HK-2 (cell line): ENCODE data around the gene HYCC2.
"Not testable (repeated sequence)": the region's sequence is repeated elsewhere in the genome, so short reads cannot be mapped to it uniquely, and the experiment has no call there.

ENCODE experiments used
- DNase-seq: peaks from one replicate; pipeline ENCODE4 v3.0.0-alpha.2; 2018; ENCODE audit not compliant: unreplicated experiment

Gene HYCC2

DNA sequence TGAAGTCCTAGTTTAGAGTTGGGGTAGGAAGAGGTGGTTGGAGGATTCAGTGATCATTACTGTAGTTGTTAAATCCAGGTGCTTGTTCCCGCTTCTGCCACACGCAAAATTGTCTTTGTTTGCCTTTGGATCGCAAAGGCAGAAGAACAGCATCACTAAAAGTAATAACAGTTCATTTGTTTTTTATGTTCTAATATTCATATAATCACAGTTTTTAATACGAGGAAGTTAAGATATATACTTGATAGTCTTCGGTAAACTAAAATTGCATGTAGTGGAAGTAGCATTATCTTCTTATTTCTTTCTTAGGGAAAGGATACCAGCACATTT, 695 bp upstream of the HYCC2 start:
- no peak for DNase-seq

DNA sequence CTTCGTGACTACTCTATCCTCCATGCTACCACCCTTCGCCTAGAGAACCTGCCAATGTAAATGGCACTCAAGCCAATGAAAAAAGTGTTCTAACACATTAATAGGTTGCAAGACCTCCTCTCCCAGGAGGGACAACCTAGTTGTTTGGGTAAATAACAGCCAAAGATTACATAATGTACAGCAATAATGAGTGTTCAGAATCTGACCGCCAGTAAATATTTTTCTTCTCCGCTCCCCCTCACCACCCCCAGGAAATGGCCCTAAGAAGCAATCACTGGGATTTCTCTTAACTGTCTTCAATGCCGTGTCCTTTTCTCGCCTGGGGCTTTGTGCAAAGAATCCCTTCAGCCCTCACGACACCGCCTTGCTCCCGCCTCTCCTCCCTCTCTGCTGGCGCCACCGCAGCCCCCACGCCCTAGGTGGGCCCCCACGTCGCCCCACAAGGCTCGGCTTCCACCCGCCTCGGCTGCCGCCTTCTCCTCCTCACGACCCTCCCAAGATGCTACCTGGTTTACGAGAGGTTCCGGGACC, 458 bp downstream of the HYCC2 start:
- no peak for DNase-seq

DNA sequence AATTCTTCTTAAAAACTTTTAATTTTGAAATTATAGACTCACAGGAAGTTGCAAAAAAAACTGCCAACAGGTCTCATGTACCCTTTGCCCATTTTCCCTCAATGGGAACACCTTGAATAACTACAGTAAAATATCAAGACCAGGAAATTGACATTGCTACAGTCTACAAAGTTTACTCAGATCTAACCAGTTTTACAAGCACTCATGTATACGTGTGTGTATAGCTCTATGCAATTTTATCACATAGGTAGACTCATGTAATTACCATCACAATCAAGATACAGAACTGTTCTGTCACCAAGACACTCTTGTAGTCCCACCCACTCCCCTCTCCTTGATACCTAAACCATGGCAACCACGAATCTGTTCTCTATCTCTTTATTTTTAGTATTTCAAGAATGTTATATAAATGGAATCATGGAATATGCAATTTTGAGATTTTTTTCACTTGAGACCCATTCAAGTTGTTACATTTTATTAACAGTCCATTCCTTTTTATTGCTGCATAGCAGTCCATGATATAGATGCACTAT, 6.6 kb downstream of the HYCC2 start:
- no peak for DNase-seq

DNA sequence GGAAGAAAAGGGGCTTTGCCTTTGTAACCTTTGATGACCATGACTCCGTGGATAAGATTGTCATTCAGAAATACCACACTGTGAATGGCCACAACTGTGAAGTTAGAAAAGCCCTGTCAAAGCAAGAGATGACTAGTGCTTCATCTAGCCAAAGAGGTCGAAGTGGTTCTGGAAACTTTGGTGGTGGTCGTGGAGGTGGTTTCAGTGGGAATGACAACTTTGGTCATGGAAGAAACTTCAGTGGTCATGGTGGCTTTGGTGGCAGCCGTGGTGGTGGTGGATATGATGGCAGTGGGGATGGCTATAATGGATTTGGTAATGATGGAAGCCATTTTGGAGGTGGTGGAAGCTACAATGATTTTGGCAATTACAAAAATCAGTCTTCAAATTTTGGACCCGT, 8.0 kb downstream of the HYCC2 start:
- DNase-seq, result not testable (repeated sequence)

DNA sequence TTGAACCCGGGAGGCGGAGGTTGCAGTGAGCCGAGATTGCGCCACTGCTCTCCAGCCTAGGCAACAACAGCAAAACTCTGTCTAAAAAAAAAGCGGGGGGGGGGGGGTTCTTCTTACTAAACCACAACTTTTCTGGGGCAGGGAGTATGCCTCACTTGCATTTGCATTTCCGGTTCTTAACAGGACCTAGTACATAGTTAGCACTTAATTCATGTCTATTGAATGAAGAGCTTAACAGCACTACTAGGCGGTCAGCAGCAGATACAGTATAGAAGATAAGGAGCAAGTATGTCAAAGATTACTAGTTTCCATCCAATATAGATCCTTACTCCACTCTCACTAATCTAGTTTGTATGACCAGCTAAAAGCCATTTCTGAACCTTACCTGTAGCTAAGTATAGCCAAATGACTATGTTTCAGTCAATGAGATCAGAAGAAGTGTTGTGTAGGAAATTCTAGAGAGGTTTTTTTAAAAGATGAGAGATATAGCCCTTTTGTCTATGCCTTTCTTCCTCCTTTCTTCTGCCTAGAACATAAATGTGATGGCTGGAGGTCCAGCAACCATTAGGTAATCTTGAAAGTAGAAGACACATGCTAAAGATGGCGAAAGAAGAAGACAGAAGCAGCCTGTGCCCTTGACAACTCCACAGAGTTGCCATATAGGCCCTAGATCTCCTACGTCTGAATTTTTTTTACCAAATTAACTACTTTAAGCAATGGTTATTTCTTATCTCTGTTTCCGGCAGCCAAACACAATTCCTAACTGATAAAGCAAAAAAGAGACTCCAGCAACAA, 11.3 kb downstream of the HYCC2 start:
- no peak for DNase-seq

DNA sequence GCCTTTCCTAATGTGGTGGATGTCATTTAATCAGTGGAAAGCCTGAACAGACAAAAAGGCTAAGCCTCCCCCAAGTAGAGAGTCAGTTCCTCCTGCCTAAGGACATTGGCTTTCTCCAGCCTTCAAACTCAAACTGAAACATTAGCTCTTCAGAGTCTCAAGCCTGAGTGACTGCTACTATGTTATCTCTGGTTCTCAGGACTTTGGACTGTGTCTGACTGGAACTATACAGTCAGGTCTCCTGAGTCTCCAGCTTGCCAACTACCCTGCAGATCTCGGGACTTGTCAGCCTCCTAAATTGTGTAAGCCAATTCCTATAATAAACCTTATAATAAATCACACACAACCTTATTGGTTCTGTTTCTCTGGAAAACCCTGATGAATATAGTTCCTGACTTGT, 12.6 kb downstream of the HYCC2 start:
- DNase-seq, result no peak

DNA sequence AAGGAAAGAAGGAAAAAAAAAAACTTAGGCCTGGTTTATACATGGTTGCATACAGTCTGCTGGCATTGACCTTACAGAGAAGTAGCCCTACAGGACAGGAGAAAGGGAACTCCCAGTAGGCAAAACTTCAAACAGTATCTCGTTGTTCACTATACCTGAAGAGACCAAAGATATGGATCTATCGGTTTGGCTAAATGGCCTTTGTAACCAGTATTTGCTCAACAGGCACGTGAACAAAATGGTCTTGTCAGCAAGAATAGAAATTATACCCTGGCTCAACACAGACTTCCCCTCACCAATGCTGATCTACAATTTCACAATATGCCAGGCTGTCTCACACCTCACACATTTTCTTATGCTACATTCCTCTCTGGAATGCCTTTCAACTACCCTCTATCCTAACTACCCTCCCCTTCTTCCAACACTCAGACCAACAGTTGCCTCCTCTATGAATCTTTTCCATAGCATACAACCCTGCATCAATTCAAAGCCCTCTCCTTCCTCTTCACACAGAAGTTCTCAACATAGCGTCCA, 13.7 kb downstream of the HYCC2 start:
- DNase-seq, result no peak

DNA sequence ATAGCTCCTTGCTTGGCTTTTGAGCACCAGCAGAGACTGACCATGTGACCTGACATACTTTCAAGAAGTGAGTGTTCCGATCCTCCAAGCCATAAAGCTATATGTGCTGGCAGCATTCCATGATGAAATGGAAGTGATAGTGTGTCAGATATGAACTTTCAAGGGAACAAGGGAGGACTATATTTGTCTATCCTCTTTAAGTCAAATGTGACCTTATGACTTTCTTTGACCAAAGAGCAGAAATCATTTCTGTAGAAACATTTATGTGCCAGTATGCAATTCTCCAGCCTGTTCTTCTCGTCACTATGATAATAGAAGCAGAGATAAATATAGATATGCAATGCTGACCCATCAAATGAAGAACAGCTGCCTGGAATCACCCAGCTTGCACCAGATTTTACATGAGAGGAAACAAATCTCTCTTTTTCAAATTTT, 14.4 kb downstream of the HYCC2 start:
- no peak for DNase-seq

DNA sequence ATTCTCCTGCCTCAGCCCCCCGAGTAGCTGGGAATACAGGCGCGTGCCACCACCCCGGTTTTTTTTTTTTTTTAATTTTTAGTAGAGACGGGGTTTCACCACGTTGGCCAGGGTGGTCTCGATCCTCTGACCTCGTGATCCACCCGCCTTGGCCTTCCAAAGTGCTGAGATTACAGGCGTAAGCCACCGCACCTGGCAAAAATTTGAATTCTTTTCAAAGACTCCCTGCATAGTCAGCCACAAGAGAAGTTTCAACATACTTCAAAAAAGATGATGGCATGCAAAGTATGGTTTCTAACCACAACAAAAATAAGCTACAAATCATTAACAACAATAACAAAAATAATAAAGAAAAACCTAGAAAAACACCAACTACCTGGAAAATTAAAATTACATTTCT, 22.0 kb downstream of the HYCC2 start:
- no peak for DNase-seq

DNA sequence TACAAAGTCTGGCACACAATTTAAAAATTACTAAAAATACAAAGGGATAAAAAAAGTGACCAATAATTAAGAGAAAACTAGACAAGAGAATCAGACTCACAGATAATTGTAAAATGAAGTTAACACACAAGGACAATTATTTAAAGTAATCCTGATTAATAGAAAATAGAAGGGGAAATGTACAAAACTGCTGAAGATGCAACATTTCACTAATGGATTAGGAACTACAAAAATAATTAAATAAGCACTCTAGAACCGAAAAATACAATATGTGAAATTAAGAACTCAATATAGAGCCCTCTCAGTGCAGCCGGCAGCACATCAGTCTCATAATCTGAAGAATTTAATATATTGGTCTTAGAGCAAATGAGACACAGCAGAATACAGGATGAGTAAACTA, 24.6 kb downstream of the HYCC2 start:
- DNase-seq, result no peak

DNA sequence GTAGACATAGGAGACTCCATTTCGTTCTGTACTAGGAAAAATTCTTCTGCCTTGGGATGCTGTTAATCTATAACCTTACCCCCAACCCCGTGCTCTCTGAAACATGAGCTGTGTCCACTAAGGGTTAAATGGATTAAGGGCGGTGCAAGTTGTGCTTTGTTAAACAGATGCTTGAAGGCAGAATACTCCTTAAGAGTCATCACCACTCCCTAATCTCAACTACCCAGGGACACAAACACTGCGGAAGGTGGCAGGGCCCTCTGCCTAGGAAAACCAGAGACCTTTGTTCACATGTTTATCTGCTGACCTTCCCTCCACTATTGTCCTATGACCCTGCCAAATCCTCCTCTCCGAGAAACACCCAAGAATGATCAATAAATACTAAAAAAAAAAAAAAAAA, 28.4 kb downstream of the HYCC2 start:
- not testable (repeated sequence) for DNase-seq

DNA sequence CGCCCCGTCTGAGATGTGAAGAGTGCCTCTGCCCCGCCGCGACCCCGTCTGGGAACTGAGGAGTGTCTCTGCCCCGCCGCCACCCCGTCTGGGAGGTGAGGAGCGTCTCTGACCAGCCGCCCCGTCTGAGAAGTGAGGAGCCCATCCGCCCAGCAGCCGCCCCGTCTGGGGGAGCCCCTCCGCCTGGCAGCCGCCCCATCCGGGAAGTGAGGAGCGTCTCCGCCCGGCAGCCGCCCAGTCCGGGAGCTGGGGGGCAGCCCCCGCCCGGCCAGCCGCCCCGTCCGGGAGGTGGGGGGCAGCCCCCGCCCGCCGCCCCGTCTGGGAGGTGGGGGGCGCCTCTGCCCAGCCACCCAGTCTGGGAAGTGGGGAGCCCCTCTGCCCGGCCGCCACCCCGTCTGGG, 29.0 kb downstream of the HYCC2 start:
- not testable (repeated sequence) for DNase-seq

DNA sequence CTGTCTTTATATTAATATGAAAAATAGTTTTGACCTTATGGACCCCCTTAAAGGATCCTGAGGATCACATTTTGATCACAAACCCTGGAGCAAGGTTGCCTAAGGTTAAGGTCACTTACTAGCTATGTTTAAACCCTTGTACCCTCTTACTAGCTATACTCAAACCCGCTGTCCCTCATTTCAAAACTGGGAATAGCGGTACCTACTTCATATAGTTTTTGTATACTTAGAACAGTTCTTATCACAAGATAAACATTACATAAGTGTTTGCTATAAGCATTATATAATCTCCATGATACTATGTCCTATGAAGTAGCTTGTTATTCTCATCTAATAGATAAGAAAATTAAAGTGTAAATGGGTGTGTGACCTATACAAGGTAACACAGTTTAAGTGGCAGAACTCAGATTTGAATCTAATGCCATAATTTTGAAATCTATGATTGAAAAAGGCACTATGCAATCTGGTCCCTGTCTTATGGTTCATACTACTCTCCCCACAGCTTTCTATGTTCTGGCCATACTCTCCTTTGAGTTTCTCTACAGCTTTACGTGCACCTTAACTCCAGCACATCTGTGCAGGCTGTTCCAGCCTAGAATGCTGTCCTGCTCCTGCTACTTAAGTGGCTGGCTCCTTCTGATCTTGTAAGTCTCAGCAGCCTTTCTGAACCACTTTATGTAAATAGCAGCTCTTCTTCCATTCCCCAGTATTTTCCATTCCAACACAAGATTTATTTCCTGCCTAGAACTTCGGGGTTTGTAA, 30.4 kb downstream of the HYCC2 start:
- DNase-seq, result no peak

DNA sequence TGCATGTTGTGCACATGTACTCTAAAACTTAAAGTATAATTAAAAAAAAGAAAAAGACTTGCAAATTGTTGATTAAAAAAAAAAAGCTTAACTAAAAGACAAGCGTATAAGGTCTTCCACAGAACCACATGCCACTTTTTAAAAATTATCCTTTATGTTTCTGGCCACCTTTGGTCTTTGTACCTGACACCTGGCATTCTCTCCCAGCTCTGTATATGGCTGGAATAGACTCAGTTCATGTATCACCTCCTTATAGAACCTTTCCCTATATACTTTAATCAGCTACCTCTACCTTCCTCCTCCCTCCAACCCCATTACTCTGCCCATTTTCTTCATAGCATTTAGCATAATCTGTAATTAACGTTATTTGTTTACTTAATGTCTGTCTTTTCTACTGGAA, 32.6 kb downstream of the HYCC2 start:
- no peak for DNase-seq

DNA sequence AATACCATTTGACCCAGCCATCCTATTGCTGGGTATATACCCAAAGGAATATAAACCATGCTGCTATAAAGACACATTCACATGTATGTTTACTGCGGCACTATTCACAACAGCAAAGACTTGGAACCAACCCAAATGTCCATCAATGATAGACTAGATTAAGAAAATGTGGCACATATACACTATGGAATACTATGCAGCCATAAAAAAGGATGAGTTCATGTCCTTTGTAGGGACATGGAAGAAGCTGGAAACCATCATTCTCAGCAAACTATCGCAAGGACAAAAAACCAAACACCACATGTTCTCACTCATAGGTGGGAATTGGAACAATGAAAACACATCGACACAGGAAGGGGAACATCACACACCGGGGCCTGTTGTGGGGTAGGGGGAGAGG, 33.1 kb downstream of the HYCC2 start:
- not testable (repeated sequence) for DNase-seq

DNA sequence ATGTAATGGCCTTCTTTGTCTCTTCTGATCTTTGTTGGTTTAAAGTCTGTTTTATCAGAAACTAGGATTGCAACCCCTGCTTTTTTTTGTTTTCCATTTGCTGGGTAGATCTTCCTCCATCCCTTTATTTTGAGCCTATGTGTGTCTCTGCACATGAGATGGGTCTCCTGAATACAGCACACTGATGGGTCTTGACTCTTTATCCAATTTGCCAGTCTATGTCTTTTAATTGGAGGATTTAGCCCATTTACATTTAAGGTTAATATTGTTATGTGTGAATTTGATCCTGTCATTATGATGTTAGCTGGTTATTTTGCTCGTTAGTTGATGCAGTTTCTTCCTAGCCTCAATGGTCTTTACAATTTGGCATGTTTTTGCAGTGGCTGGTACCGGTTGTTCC, 37.1 kb downstream of the HYCC2 start:
- DNase-seq, result not testable (repeated sequence)

DNA sequence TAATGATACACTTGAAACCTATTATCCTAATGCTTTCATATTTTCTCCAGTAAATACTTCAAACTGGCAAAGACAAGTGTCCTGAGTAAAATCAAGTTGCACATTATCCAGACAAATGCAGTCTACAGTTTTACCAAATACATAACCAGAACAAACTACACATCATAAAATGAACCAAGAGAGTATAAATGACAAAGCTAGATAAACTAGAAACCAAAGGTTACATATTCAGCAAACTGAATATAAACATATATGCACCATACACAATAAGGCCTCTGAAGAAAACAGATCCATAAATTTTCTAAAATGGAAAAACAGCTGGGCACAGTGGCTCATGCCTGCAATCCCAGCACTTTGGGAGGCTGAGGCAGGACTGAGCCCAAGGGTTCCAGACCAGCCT, 47.0 kb downstream of the HYCC2 start:
- no peak for DNase-seq

DNA sequence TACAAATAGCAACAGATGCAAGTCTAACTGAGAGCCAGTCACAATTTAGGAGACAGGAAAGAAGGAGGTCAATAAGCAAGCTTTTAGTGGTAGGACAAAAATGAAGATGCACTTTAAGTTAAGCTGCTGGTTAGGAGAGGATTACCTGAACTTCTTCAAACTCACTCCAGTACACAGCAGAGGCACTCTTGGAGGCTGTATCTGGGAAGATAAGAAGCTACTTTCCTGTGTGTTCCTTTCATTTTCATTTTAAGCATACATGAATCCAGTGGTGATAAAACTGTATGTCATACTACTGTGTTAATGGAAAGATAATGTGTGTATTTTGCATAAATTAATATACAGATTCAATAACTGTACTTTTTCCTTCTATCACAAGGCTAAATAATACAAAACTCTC, 49.6 kb downstream of the HYCC2 start:
- DNase-seq, result no peak
